Common myeloid progenitor, CD34-positive (primary cell): Measurements from ENCODE around the gene UBFD1.

ENCODE experiments used
- CTCF ChIA-PET: fragments of 350-600 bp; sonication (Branson Sonifier 250); formaldehyde crosslinking; loops from one replicate; lab custom pipeline; 2021; ENCODE audit warnings: antibody characterized with exemption; lab: Charles Lee
- POLR2A ChIA-PET: fragments of 350-600 bp; sonication (Branson Sonifier 250); formaldehyde crosslinking; loops from one replicate; lab custom pipeline; 2021; ENCODE audit warnings: antibody characterized with exemption; lab: Charles Lee
- DNase-seq, 3 donors: peaks; one replicate each; pipeline versions ENCODE4 v3.0.0 to v3.0.0-alpha.2; 2013
- H3K27ac ChIP-seq, 2 experiments: 1 replicate in 1 of 2; 2 replicates in 1 of 2; pipeline ENCODE4 v1.7.0; 2013; ENCODE audit warnings: inconsistent platforms in 2 of 2, low read length in 2 of 2, mild to moderate bottlenecking in 2 of 2, low read depth in 1 of 2, moderate library complexity in 1 of 2; ENCODE audit not compliant: severe bottlenecking in 2 of 2, insufficient read depth in 1 of 2, poor library complexity in 1 of 2
- H3K27me3 ChIP-seq, 5 experiments: replicated peaks in 2 of 5; 1 replicate in 3 of 5; 2 replicates in 2 of 5; pipeline versions ENCODE4 v1.6.1 to v1.7.0; 2013; ENCODE audit warnings: low read length in 4 of 5, mild to moderate bottlenecking in 2 of 5, moderate library complexity in 2 of 5, inconsistent platforms in 1 of 5; ENCODE audit not compliant: insufficient read depth in 5 of 5, control insufficient read depth in 4 of 5
- H3K36me3 ChIP-seq, 4 experiments: 1 replicate in 2 of 4; 2 replicates in 2 of 4; pipeline versions ENCODE4 v1.6.1 to v1.7.0; 2013; ENCODE audit warnings: low read length in 3 of 4, control low read depth in 1 of 4, mild to moderate bottlenecking in 1 of 4; ENCODE audit not compliant: control insufficient read depth in 4 of 4, insufficient read depth in 4 of 4
- H3K4me1 ChIP-seq, 4 experiments: 1 replicate in 3 of 4; 2 replicates in 1 of 4; pipeline versions ENCODE4 v1.6.1 to v1.7.1; 2013; ENCODE audit warnings: low read length in 3 of 4, mild to moderate bottlenecking in 3 of 4, control low read depth in 1 of 4, inconsistent platforms in 1 of 4, moderate library complexity in 1 of 4; ENCODE audit not compliant: control insufficient read depth in 4 of 4, insufficient read depth in 4 of 4; ENCODE audit errors: control extremely low read depth in 1 of 4
- H3K4me3 ChIP-seq, 7 experiments: 1 replicate in 4 of 7; 2 replicates in 3 of 7; pipeline versions ENCODE4 v1.5.1 to v1.7.0; 2013; ENCODE audit warnings: mild to moderate bottlenecking in 7 of 7, low read length in 6 of 7, moderate library complexity in 6 of 7, inconsistent platforms in 2 of 7, low read depth in 2 of 7, control low read depth in 1 of 7; ENCODE audit not compliant: insufficient read depth in 4 of 7, control insufficient read depth in 1 of 7; ENCODE audit errors: extremely low read depth in 1 of 7
- H3K9me3 ChIP-seq, 5 experiments: 1 replicate in 4 of 5; 2 replicates in 1 of 5; pipeline versions ENCODE4 v1.6.1 to v1.7.1; 2013; ENCODE audit warnings: low read length in 4 of 5, mild to moderate bottlenecking in 2 of 5, inconsistent platforms in 1 of 5, low read depth in 1 of 5, moderate library complexity in 1 of 5; ENCODE audit not compliant: control insufficient read depth in 4 of 5, insufficient read depth in 2 of 5; ENCODE audit errors: control extremely low read depth in 1 of 5
- WGBS: methylation state at CpG from one replicate; pipeline ENCODE4 v1.1.5; 2013; ENCODE audit not compliant: insufficient coverage; 5-methylcytosine and 5-hydroxymethylcytosine counted together

The UBFD1 gene

DNA sequence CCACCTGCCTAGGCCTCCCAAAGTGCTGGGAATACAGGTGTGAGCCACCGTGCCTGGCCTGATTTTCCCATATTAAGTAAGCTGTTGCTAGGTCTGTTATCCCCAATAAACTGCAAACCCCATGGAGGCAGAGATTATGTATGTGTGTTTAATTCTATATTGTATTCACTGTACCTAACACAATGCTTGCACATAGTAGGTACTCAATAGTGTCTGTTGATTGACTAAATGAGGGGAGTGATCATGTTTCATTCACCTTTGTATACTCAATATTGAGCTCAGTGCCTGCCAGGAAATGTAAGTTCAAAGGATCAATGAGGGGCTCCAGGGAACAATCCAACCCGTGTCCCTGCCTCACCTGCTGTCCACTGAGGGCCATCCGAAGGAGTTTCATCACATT lies 32.6 kb upstream of the UBFD1 start:
- Histone ChIP-seq H3K27me3 (no peaks in the 10 kb centered on the region), H3K27ac (no peak overlapping the region), H3K9me3 (no peaks in the 10 kb centered on the region), H3K4me1 (peaks cover 0 to 10% (median 0%) of the 10 kb centered on the region in 4 experiments), H3K4me3 (no peak overlapping the region), H3K36me3 (peaks cover 24 to 61% (median 46%) of the 10 kb centered on the region in 4 experiments)
- POLR2A ChIA-PET, result no interaction called here
- no peak for DNase-seq
- CTCF ChIA-PET, result no interaction called here
- WGBS, result 93% methylated on average over 2 of the region's 3 CpGs

DNA sequence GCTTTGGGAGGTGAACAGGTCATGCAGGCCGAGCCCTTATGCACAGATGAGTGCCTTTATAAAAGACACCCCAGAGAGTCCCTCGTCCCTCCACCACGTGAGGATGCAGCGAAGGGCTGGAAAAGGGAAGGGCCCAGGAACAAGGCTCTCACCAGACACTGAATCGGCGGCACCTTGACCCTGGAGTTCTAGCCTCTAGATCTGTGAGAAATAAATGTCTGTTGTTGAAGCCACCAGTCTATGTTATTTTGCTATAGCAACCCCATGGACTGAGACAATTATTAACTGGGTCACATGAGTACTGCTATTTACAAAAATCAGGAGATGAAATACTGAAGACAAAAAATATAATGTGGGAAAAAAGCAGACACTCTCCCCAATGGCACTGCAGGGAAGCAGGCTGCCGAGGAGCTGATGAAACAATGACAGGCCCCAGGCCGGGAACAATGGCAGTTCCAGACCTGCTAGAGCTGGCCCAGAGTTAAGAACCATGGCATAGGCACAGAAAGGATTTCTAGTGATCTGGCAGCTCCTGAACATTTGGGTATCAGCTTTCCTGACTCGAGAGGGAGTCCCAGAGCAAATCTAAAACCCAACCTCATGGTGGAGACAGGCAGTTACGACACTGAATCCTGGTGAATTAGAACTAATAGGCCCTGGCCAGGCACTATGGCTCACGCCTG lies 29.4 kb upstream of the UBFD1 start:
- no peaks in the 10 kb centered on the region for H3K4me1 ChIP-seq
- no peak overlapping the region for H3K4me3 ChIP-seq
- H3K27me3 ChIP-seq, result no peaks in the 10 kb centered on the region
- H3K27ac ChIP-seq, result no peak overlapping the region
- ChIA-PET POLR2A (no interaction called here), CTCF (no interaction called here)
- DNase-seq, result no peak
- H3K9me3 ChIP-seq, result no peaks in the 10 kb centered on the region
- H3K36me3 ChIP-seq, result peaks cover 20 to 71% (median 46%) of the 10 kb centered on the region in 4 experiments
- WGBS, result 96% methylated on average over 9 of the region's 11 CpGs

DNA sequence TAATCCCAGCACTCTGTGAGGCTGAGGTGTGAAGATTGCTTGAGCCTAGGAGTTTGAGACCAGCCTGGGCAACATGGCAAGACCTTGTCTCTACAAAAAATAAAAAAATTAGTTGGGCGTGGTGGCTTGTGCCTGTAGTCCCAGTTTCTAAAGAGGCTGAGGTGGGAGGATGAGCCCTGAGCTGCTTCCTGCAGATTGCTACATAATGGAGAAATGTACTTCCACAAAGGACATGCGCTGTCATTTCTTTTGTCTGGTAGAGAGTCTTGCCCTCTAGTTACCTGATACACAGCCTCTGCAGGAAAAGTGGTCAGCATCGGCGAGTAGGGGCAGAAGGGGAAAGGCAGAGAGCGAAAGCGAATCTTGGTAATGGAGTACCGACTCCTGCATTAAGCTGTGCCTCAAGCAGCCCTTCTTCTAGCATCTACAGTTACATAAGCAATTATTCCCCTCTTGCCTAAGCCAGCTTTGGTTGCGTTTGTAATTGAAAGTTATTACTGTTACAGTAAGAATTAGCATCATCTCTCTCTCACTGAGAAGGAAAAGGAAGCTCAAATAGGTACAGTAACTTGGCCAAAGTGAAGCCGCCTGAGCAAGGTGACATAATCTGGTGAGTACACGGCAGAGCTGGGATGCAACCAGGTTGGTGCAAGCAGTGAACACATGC lies 28.8 kb upstream of the UBFD1 start:
- peaks cover 14 to 70% (median 41%) of the 10 kb centered on the region in 4 experiments for H3K36me3 ChIP-seq
- H3K9me3 ChIP-seq, result no peaks in the 10 kb centered on the region
- no peak overlapping the region for H3K4me3 ChIP-seq
- POLR2A ChIA-PET, result no interaction called here
- no peaks in the 10 kb centered on the region for H3K4me1 ChIP-seq
- 98% methylated on average over 4 of the region's 10 CpGs for WGBS
- no peak for DNase-seq
- H3K27me3 ChIP-seq, result no peaks in the 10 kb centered on the region
- H3K27ac ChIP-seq, result no peak overlapping the region
- CTCF ChIA-PET, result no interaction called here

DNA sequence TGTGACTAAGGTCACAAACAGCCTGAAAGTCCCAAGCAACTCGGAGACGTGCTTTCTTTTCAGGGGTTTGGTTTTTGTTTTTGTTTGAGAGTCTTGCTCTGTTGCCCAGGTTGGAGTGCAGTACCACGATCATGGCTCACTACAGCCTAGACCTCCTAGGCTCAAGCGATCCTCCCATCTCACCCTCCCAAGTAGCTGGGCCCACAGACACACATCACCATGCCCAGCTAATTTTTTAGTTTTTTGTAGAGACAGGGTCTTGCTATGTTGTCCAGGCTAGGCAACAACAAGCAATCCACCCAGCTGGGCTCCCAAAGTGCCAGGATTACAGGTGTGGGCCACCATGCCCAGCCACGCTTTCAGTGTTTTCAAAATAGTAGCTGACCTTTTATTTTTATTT lies 27.5 kb upstream of the UBFD1 start:
- peaks cover 14 to 72% (median 45%) of the 10 kb centered on the region in 4 experiments for H3K36me3 ChIP-seq
- no peaks in the 10 kb centered on the region for H3K27me3 ChIP-seq
- CTCF ChIA-PET, result no interaction called here
- no peaks in the 10 kb centered on the region for H3K9me3 ChIP-seq
- WGBS, result 100% methylated on average over 2 of the region's 5 CpGs
- no peak for DNase-seq
- no peaks in the 10 kb centered on the region for H3K4me1 ChIP-seq
- H3K27ac ChIP-seq, result no peak overlapping the region
- no peak overlapping the region for H3K4me3 ChIP-seq
- POLR2A ChIA-PET, result no interaction called here

DNA sequence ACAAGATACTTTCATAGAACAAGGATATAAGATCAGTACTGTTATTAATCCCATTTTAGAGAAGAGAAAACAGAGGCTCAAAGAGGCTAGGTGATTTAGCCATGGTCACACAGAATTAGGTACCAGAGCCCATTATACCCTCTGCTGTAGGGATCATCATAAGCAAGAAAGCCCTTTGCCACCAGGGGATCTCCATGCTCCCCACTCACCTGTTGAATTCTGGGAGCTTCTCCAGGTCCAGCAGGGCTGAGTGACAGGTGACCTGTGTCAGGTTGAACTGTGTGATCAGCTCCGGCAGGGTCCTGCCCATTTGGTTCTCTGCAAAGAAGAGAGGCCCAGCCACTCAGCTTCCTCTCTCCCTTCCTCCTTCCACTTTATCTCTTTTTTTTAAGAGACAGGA lies 25.1 kb upstream of the UBFD1 start:
- H3K36me3 ChIP-seq, result peaks cover 10 to 75% (median 49%) of the 10 kb centered on the region in 4 experiments
- no peaks in the 10 kb centered on the region for H3K4me1 ChIP-seq
- H3K27ac ChIP-seq, result no peak overlapping the region
- ChIA-PET POLR2A (no interaction called here), CTCF (interaction anchor here (1.8 kb wide), 1 partner anchor 25 kb away, joined by 4 read pairs; the partner anchor contains the start of gene UBFD1)
- no peaks in the 10 kb centered on the region for H3K9me3 ChIP-seq
- H3K4me3 ChIP-seq, result no peak overlapping the region
- WGBS, result no CpG with 5 or more reads among the region's 1 CpG
- H3K27me3 ChIP-seq, result no peaks in the 10 kb centered on the region
- no peak for DNase-seq

DNA sequence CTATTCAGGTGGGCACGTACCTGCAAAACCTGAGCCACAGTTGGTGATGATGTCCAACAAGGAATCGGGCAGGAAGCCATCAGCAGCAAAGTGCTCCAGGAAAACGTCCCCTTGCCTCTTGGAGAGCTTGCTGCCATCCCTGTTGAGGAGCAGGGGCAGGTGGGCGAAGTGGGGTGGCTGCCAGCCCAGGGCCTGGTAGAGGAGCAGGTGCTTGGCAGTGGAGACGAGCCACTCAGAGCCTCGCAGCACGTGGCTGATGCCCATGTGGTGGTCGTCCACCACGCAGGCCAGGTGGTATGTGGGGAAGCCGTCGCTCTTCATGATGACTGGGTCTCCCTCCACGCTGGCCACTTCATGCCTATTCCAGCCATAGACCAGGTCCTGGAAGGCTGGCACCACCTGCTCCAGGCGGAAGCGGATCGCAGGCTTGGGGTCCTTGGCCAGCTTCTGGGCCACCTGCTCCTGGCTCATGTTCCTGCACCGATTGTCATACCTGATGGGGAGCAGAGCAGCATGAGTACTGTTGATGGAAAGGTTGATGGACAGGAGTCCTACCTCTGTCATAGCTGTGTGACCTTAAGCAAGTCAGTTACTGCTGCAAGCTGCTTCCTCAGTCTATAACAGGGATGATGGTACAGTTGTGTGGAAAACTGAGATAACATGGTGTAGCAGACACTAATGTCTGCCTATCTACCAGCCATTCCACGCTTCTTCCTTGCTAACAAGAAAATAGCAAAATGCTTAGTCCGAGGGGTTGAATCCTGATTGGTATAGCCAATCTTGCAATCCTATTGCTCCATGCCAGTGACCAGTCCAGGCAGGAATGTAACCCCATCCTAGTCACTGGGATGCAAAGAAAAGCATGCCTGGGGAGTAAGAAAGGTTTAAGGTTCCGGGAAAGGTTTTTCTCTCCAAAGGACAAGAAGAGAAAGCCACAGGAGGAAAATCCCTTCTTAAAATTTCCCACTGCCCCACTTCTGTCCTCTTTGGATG lies 22.4 kb upstream of the UBFD1 start:
- H3K9me3 ChIP-seq, result no peaks in the 10 kb centered on the region
- ChIA-PET CTCF (no interaction called here), POLR2A (no interaction called here)
- peaks cover 0 to 5% (median 0%) of the 10 kb centered on the region in 4 experiments for H3K4me1 ChIP-seq
- no peak for DNase-seq
- H3K27me3 ChIP-seq, result no peaks in the 10 kb centered on the region
- H3K27ac ChIP-seq, result no peak overlapping the region
- H3K4me3 ChIP-seq, result no peak overlapping the region
- WGBS, result 98% methylated on average over 17 of the region's 19 CpGs
- H3K36me3 ChIP-seq, result peaks cover 12 to 64% (median 36%) of the 10 kb centered on the region in 4 experiments
